NCI-H2196 treated with DMSO at 0.1 percent for 48 hours (cell line): ENCODE data around the gene GALNT14.

Experiments used
- DNase-seq: peaks from one replicate; lab custom pipeline; 2025; ENCODE audit not compliant: unreplicated experiment; lab: John Stamatoyannopoulos, UW

Gene GALNT14

GRCh38 chr2:31087491-31087890 lies 50.7 kb downstream of the GALNT14 start:
- DNase-seq: no peak

DNA sequence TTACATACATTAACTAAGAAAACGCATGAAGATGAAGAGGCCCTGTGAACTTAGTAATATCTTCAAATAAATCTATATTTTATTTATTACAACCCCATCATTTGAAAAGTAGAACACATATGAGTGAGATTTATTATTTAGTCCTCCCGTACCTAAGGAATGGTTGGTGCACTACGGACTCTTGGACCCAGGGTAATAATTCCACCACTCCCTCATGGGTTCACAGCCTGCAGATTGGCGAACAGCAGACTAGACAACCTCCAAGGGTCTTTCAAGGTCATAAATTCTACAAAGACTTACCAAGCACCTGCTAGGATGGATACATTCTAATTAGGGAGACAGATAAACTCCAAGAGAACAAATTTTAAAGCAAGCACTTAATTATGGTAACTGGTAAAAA lies 51.6 kb downstream of the GALNT14 start:
- DNase-seq: no peak

GRCh38 chr2:31083234-31083993 lies 54.8 kb downstream of the GALNT14 start:
- DNase-seq: no peak

DNA sequence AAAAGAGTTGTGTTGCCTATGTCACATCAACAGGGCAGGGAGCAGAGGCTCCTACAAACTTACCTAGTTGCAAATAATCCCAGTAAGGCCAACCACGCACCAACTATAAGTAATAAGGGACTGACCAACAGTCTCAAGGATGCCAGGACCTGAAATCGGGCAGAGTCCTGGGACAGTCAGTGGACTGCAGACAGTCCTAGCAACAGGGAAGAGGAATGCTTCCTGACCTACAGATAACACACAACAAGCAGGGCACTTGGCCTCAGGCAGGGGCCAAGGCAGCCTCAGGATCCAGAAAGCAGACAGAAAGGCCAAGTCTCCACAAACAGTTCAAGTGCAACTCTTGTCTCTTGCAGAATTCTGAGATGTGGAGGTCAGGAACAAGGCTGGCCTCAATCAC lies 56.2 kb downstream of the GALNT14 start:
- DNase-seq: no peak

DNA sequence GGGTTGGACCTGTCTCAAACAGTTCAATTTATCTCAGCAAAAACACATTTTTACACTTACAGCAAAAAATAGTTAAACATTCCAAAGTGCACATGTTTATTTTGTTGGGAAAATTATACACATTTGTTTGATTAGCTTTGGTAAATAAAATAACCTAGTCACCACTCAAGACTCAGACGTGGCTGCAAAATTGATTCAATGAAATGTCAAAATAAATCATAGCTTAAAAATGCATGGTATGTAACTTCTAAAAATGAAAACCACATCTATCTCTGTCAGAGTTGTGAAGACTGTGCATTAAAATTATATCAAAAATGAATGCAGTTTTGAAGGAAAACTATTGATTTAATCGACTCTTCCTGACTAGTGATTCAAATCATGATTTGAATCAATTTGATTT lies 56.7 kb downstream of the GALNT14 start:
- no peak for DNase-seq

GRCh38 chr2:31080361-31080760 lies 57.9 kb downstream of the GALNT14 start:
- no peak for DNase-seq

DNA sequence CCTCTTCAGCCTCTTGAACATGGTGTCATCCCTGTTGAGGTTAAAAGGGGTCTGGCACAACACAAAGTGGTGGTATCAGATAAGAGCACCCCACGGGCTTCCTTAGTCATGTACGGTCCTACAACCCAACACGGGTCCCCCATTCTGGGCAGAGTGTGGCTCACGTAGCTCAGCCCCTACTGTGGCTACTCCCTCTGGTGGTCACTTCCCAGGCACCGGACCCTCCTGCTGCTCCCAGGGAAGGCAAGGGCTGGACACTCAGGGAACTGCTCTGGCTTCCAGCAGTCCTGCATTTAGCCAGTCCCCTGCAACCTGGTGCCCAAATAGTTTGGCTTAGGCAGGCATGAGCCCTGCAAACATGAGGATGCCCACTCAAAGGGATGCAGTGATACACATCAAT lies 58.6 kb downstream of the GALNT14 start:
- no peak for DNase-seq

GRCh38 chr2:31078579-31079105 lies 59.6 kb downstream of the GALNT14 start:
- no peak for DNase-seq

- DNase-seq: no peak
These were observed 60.2 kb downstream of the GALNT14 start for GRCh38 chr2:31078011-31078410.

DNA sequence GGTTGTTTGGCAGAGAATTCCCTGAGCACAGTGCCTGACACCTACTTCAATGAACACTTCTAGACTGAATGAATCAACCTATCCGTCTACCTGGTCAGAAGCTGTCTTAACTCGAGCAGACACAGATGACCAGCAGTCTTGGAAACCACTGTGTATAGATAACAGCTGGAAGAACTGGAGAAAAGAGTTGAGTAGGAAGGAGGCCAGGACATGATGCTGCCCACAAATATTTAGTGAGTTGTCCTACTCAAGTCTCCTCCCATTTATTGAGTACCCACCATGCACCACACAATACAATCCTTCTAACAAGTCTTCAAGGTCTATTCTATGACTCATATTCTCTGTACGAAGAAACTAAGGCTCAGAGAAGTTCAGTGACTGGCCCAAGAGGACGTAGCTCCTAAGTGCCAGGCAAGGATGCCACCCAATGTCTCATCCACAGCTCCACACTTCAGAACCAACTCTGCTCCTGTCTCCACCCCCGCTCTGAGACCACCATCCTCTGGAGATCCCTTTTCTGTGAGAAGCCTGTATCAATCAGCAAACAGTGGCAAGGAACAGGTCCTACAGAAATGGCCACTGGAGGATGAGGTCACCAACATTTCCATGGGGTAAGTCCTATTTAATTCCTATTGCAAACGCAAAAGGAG lies 62.2 kb downstream of the GALNT14 start:
- DNase-seq: no peak

- no peak for DNase-seq
These were observed 62.8 kb downstream of the GALNT14 start for GRCh38 chr2:31075431-31075830.

DNA sequence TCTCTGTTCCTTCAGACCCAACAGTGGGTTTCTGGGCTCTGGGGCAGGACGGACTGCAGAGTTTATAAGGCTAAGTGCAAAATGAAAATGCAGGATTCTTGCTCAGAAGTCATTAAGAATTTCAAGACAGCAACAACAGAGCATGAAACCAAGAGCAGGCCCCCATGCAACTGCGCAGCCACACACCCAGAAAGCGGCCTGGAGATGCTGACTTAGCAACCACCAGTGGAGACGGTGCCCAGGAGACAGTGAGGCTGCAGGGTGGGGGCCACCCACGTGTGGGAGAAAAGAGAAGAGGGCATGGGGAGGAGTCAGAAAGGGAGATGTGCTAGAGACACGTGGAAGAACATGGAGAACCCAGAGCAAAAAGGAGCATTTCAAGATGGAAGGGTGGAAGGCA lies 66.5 kb downstream of the GALNT14 start:
- no peak for DNase-seq

- DNase-seq: no peak
These were observed 67.7 kb downstream of the GALNT14 start for GRCh38 chr2:31070339-31071125.

GRCh38 chr2:31069643-31070325 lies 68.5 kb downstream of the GALNT14 start:
- no peak for DNase-seq

DNA sequence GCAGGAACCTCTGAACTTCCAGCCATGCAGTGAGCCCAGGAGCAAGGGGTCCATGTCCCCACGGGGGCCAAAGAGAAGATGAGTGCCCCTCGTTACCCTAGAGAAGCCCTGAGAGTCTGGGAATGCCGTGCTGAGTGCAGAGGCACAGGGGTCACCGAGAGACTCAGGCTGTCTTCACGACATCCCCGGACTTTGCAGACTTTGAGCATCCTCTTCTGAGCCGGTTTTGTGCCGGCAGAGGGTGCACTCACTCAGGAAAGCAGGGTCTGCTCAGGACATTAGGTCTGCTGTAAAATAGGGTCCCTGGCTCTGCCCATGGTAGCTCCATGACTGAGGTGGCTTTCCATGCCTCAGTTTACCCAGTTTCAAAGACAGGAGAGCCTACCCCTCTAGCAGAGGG lies 71.0 kb downstream of the GALNT14 start:
- DNase-seq: no peak

GRCh38 chr2:31066551-31066950 lies 71.7 kb downstream of the GALNT14 start:
- DNase-seq: no peak

- DNase-seq: no peak
These were observed 72.2 kb downstream of the GALNT14 start for GRCh38 chr2:31066086-31066485.

DNA sequence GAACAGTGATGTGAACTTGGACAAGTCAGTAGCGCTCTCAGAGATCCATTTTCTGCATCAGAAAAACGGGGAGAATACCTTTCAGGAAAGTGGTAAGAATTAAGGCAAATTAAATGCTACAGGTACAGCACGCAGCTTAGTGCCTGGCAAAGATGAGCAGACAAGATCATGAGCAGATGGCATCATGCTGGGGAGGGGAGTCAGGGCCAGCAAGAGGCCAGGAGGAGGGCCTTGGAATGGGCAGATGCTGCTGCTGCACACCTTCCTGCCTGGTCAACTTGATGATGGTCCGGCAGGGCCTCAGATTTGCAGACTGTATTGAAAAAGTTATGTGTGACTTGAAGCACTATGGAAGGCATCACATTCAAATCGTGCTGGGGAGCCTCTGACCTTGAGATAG lies 72.9 kb downstream of the GALNT14 start:
- no peak for DNase-seq

GRCh38 chr2:31060397-31060796 lies 77.8 kb downstream of the GALNT14 start:
- DNase-seq: no peak

DNA sequence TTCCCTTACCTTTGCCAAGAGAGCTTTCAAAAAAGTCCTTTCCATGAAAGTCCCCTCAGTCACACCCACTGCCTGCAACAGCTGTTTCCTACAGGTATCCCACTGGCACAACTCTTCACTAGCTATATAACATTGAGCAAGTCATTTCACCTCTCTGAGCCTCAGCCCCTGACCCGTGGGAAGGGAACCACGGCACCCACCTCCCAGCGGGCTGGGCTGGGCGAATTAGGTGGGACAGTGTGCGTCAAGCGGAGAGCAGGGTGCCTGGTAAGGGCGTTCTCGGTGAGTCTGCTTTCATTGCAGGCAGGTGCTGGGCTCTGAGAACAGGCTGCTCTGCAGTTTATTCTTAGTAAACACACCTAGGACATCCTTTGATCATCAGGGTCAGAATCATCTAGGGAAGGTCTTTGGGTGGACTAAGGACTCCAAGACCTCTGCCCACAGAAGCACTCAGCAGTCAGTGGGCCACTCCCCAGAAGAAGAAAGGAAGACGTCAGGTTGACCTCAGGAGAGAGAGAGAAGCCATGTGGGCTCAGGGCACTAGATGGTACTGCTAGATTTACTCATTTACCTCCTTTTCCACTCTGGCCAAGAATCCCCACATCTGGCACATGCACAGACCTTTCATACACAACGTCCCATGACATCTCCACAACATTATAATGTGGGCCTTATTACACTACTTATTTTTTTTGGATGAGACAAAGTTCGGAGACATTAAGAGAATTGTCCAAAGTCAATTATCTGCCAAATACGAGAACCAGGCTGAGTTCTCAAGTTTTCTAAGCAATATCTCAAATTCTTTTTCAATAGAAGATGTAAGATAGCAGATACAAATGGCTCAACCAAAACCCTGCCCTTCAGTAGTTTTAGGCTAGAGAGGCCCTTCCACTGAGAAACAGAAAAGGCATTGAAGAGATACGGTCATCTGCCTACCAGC lies 79.9 kb downstream of the GALNT14 start:
- DNase-seq: no peak
